Measurements from ENCODE around the gene APBA3. TPM values are rescaled to one million over a fixed set of nuclear protein-coding genes. Genes with fewer than 3 reads are reported as not detected.
A peak's percentile ranks its signal among the peaks of the same experiment; 100 is the strongest.

The APBA3 gene
- total RNA-seq, 1 experiment from 2014 or later: 21.4 TPM

DNA sequence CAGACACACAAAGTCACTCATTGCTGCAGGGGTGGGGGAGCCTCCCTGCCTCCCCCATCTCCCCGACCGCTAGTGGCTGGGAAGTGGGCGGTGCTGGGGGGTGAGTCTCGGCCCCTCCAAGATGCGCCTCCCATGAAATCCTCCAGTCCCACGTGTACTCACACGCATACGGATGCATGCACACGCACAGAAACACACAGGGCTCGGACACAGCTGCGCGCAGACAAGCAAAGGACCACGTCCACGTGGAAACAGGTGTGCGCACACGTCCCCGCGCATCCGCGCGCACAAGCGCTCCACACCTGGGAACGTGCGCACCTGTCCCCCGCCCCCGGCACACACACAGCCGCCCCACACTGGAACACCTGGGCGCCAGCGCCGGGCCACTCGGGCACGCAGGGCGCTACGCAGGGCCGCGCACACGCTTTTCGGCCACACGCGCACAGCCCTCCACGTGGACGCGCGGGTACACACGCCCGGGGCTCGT lies 24.0 kb upstream of the APBA3 start:
- TF ChIP-seq, protein P1, sequence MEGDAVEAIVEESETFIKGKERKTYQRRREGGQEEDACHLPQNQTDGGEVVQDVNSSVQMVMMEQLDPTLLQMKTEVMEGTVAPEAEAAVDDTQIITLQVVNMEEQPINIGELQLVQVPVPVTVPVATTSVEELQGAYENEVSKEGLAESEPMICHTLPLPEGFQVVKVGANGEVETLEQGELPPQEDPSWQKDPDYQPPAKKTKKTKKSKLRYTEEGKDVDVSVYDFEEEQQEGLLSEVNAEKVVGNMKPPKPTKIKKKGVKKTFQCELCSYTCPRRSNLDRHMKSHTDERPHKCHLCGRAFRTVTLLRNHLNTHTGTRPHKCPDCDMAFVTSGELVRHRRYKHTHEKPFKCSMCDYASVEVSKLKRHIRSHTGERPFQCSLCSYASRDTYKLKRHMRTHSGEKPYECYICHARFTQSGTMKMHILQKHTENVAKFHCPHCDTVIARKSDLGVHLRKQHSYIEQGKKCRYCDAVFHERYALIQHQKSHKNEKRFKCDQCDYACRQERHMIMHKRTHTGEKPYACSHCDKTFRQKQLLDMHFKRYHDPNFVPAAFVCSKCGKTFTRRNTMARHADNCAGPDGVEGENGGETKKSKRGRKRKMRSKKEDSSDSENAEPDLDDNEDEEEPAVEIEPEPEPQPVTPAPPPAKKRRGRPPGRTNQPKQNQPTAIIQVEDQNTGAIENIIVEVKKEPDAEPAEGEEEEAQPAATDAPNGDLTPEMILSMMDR (conservative IDR thresholded peaks at IDR 0.05; ENCODE audit: low read depth, low read length): no peak
- no peak for TF ChIP-seq EZH2 (IDR thresholded peaks at IDR 0.05; ENCODE audit: low read length, unreplicated experiment)
- TF ChIP-seq EZH2phosphoT487 (IDR thresholded peaks at IDR 0.05; ENCODE audit: borderline replicate concordance, low read length): no peak
- H3K4me1 ChIP-seq (ENCODE audit: insufficient read depth, low read length): no peaks in the 10 kb centered on the region
- no peaks in the 10 kb centered on the region for H3K36me3 ChIP-seq (ENCODE audit: low read depth, low read length)
- intact Hi-C loops (cut with micrococcal nuclease): no loop called here
- no TSS peak for BruUV-seq (replicated peaks)
- DNase-seq: no peak
- ChIA-PET CTCF (no interaction called here), POLR2A (ENCODE audit: unreplicated experiment) (no interaction called here)
- H3K9me3 ChIP-seq (ENCODE audit: low read length): 0 out of 2 replicates have a peak, but pooled peaks cover 13% of the 10 kb centered on the region
- H3K9me2 ChIP-seq (replicated peaks; ENCODE audit: low read length): no peaks in the 10 kb centered on the region
- no peak overlapping the region for H3K9ac ChIP-seq (ENCODE audit: low read length)
- no peak for ATAC-seq
- H3K79me2 ChIP-seq (ENCODE audit: low read length): no peaks in the 10 kb centered on the region
- H4K20me1 ChIP-seq (ENCODE audit: low read length): no peaks in the 10 kb centered on the region
- H3K4me2 ChIP-seq (ENCODE audit: low read length): no peak overlapping the region
- H2AFZ ChIP-seq (ENCODE audit: low read length): no peak overlapping the region
- no peak overlapping the region for H3K27ac ChIP-seq (ENCODE audit: low read length)
- no peak overlapping the region for H3K4me3 ChIP-seq (ENCODE audit: low read length)
- H3K27me3 ChIP-seq (ENCODE audit: low read length): no peaks in the 10 kb centered on the region
- H3F3A ChIP-seq (ENCODE audit: low read length, unreplicated experiment): no peaks in the 10 kb centered on the region

DNA sequence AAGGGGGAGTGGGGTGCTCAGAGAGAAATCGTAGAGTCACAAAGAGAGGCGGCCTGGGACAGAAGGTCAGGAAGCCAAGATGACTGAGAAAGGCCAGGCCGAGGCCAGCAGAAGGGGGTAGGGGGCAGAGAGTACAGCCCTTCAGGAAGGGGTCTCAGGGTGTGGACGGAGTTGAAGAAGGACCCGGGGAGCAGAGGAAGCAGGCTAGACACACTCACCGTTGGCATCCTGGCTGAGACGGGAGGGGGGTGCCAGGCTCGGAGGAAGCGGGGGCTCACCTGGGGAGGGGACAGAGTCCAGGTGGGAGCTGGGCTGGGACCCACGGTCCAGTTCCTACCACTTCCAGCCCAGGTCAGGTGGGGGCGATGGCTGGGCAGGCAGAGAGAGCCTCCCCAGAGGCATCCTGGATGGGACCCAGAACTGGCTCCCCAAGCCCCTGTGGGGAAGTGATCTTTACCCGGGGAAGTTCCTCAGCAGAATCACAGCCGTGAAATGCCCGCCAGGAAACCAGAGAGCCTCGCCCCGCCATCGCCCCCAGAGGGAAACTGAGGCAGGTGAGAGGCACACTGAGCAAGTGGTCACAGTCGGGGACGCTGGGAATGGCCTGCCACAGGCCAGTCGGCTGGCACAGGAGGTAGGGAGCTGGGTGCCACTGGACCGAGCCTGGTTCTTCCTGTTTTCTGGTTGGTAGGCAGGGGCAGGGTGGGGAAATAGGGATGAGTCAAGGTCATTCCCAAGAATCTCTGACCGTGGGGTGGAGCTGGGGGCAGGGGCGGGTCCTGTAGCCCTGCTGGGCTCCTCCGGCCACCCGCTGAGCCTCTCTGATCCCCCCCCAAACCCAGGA lies 23.3 kb upstream of the APBA3 start:
- CTCF ChIA-PET: no interaction called here
- Histone ChIP-seq H2AFZ (ENCODE audit: low read length) (0 out of 2 replicates have a peak overlapping the region, but pooled peaks have one; percentile 22), H3K9me2 (replicated peaks; ENCODE audit: low read length) (no peaks in the 10 kb centered on the region), H3K4me1 (ENCODE audit: insufficient read depth, low read length) (no peaks in the 10 kb centered on the region), H3K4me3 (ENCODE audit: low read length) (no peak overlapping the region; the same call in 1 of the 2 replicates), H3F3A (ENCODE audit: low read length, unreplicated experiment) (no peaks in the 10 kb centered on the region), H3K9ac (ENCODE audit: low read length) (no peak overlapping the region), H3K9me3 (ENCODE audit: low read length) (0 out of 2 replicates have a peak, but pooled peaks cover 13% of the 10 kb centered on the region), H3K79me2 (ENCODE audit: low read length) (no peaks in the 10 kb centered on the region), H4K20me1 (ENCODE audit: low read length) (no peaks in the 10 kb centered on the region), H3K27ac (ENCODE audit: low read length) (no peak overlapping the region), H3K36me3 (ENCODE audit: low read depth, low read length) (no peaks in the 10 kb centered on the region), H3K27me3 (ENCODE audit: low read length) (no peaks in the 10 kb centered on the region), H3K4me2 (ENCODE audit: low read length) (peak overlapping the region; percentile 62)
- intact Hi-C loops (cut with micrococcal nuclease): no loop called here
- peak; percentile 42; the same call in 1 of the 2 replicates for ATAC-seq
- BruUV-seq (replicated peaks): no TSS peak
- POLR2A ChIA-PET (ENCODE audit: unreplicated experiment): no interaction called here
- peak; percentile 29 for DNase-seq
- no peak for TF ChIP-seq EZH2phosphoT487 (IDR thresholded peaks at IDR 0.05; ENCODE audit: borderline replicate concordance, low read length)
- TF ChIP-seq EZH2 (IDR thresholded peaks at IDR 0.05; ENCODE audit: low read length, unreplicated experiment): no peak
- TF ChIP-seq, protein P1 (conservative IDR thresholded peaks at IDR 0.05; ENCODE audit: low read depth, low read length): no peak
